ENCODE data around the gene CELF5. TPM values are rescaled to one million over a fixed set of nuclear protein-coding genes. Genes with fewer than 3 reads are reported as not detected.

Gene CELF5
- total RNA-seq, 1 experiment from 2014 or later = 2.5 TPM

DNA sequence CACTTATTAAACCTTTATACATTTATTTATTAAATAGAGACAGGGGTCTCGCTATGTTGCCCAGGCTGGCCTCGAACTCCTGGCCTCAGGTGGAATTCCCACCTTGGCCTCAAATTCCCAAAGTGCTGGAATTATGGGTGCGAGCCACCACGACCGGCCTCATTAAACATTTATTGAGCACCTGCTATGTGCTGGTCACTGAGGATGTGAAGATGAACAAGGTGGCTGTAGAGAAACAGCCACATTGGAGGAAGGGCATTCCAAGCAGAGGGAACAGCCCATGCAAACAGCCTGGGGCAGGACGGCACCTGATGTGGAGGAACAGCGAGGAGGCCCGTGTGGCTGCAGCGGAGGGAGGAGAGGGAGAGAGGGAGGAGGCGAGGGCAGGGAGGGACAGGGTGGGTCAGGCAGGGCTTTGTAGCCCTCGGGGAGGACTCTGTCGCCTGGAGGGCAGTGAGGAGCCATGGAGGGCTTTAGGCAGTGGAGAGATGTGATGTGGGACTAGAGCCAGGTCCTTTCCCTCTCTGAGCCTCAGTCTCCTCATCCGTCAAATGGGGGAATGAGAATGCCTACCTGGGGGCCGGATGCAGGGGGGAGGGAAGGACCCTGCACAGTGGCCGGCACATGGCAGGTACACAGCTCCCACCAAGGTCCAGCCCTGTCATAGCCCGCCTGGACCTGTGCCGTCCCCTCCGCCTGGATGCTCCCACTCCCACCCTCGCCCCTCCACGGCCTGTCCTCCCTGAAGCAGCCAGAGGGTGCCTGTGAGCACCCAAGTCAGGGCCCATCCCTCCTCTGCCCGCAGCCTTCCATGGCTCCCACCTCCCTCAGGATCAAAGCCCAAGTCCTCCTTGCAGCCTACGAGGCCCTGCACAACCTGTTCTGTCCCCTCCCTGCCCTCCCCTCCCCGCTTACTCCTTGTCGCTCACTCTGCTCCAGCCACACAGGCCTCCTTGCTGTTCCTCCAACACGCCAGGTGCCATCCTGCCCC lies 120.4 kb downstream of the CELF5 start:
- TF ChIP-seq POLR2AphosphoS5 (IDR thresholded peaks at IDR 0.05; ENCODE audit: low read depth, low read length) (no peak), EZH2 (IDR thresholded peaks at IDR 0.05) (no peak), YY1 (IDR thresholded peaks at IDR 0.05; ENCODE audit: extremely low read depth, insufficient replicate concordance, low read depth, low read length) (no peak), ELF1 (IDR thresholded peaks at IDR 0.05; ENCODE audit: borderline replicate concordance, low read depth) (no peak), SIN3A (IDR thresholded peaks at IDR 0.05; ENCODE audit: low read depth) (no peak), CBX3 (IDR thresholded peaks at IDR 0.05; ENCODE audit: low read depth) (no peak), FOSL1 (IDR thresholded peaks at IDR 0.05; ENCODE audit: low read depth) (no peak), POLR2A (IDR thresholded peaks at IDR 0.05; ENCODE audit: borderline replicate concordance, extremely low read depth, insufficient read depth, insufficient read length) (no peak), ZNF274 (IDR thresholded peaks at IDR 0.05; ENCODE audit: low read depth, low read length) (no peak), SP1 (IDR thresholded peaks at IDR 0.05; ENCODE audit: low read depth) (no peak), ZFX (IDR thresholded peaks at IDR 0.05) (no peak), SRF (IDR thresholded peaks at IDR 0.05; ENCODE audit: low read depth) (no peak)
- TF ChIP-seq, protein P1, sequence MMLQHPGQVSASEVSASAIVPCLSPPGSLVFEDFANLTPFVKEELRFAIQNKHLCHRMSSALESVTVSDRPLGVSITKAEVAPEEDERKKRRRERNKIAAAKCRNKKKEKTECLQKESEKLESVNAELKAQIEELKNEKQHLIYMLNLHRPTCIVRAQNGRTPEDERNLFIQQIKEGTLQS (IDR thresholded peaks at IDR 0.05) = no peak
- TF ChIP-seq, protein P2, sequence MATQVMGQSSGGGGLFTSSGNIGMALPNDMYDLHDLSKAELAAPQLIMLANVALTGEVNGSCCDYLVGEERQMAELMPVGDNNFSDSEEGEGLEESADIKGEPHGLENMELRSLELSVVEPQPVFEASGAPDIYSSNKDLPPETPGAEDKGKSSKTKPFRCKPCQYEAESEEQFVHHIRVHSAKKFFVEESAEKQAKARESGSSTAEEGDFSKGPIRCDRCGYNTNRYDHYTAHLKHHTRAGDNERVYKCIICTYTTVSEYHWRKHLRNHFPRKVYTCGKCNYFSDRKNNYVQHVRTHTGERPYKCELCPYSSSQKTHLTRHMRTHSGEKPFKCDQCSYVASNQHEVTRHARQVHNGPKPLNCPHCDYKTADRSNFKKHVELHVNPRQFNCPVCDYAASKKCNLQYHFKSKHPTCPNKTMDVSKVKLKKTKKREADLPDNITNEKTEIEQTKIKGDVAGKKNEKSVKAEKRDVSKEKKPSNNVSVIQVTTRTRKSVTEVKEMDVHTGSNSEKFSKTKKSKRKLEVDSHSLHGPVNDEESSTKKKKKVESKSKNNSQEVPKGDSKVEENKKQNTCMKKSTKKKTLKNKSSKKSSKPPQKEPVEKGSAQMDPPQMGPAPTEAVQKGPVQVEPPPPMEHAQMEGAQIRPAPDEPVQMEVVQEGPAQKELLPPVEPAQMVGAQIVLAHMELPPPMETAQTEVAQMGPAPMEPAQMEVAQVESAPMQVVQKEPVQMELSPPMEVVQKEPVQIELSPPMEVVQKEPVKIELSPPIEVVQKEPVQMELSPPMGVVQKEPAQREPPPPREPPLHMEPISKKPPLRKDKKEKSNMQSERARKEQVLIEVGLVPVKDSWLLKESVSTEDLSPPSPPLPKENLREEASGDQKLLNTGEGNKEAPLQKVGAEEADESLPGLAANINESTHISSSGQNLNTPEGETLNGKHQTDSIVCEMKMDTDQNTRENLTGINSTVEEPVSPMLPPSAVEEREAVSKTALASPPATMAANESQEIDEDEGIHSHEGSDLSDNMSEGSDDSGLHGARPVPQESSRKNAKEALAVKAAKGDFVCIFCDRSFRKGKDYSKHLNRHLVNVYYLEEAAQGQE (IDR thresholded peaks at IDR 0.05; ENCODE audit: low read depth) = no peak
- TF ChIP-seq, protein P3, sequence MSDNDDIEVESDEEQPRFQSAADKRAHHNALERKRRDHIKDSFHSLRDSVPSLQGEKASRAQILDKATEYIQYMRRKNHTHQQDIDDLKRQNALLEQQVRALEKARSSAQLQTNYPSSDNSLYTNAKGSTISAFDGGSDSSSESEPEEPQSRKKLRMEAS (IDR thresholded peaks at IDR 0.05) = no peak
- TF ChIP-seq, protein P4, sequence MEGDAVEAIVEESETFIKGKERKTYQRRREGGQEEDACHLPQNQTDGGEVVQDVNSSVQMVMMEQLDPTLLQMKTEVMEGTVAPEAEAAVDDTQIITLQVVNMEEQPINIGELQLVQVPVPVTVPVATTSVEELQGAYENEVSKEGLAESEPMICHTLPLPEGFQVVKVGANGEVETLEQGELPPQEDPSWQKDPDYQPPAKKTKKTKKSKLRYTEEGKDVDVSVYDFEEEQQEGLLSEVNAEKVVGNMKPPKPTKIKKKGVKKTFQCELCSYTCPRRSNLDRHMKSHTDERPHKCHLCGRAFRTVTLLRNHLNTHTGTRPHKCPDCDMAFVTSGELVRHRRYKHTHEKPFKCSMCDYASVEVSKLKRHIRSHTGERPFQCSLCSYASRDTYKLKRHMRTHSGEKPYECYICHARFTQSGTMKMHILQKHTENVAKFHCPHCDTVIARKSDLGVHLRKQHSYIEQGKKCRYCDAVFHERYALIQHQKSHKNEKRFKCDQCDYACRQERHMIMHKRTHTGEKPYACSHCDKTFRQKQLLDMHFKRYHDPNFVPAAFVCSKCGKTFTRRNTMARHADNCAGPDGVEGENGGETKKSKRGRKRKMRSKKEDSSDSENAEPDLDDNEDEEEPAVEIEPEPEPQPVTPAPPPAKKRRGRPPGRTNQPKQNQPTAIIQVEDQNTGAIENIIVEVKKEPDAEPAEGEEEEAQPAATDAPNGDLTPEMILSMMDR (IDR thresholded peaks at IDR 0.05 in 2 of 3, conservative IDR thresholded peaks at IDR 0.05 in 1 of 3; ENCODE audit: borderline replicate concordance in 1 of 3, insufficient read depth in 1 of 3, low read depth in 2 of 3, low read length in 2 of 3) = no peak
- Histone ChIP-seq H4K20me1 (ENCODE audit: insufficient read depth) (no peaks in the 10 kb centered on the region), H3K36me3 (ENCODE audit: control insufficient read depth in 1 of 2, insufficient read depth in 2 of 2, low read length in 2 of 2) (no peaks in the 10 kb centered on the region), H3K9me2 (ENCODE audit: insufficient read depth) (no peaks in the 10 kb centered on the region), H2AFZ (ENCODE audit: low read depth, low read length, poor library complexity, severe bottlenecking) (no peak overlapping the region), H3K4me2 (ENCODE audit: low read length) (peak overlapping the region; percentile 99), H3K4me1 (ENCODE audit: control insufficient read depth in 1 of 2, insufficient read depth in 2 of 2, low read length in 2 of 2) (peaks cover 3 to 16% of the 10 kb centered on the region in 2 experiments), H3K79me2 (ENCODE audit: insufficient read depth, low read length) (no peaks in the 10 kb centered on the region), H3K4me3 (replicated peaks in 1 of 2; ENCODE audit: low read depth in 1 of 2, low read length in 2 of 2) (no peak overlapping the region), H3K9ac (ENCODE audit: low read length) (no peak overlapping the region), H3K27me3 (ENCODE audit: insufficient read depth, low read length) (no peaks in the 10 kb centered on the region), H3K9me3 (ENCODE audit: control insufficient read depth in 1 of 2, insufficient read depth in 1 of 2, low read depth in 1 of 2, low read length in 2 of 2) (no peaks in the 10 kb centered on the region), H3K27ac (ENCODE audit: low read depth, low read length) (peak overlapping the region; percentile 2; the same call in 1 of the 2 replicates)
- ChIA-PET CTCF (interaction anchor here (0.8 to 1.0 kb wide), 2 partner anchors 35 to 126 kb away, joined by 3 to 4 read pairs; no protein-coding TSS in a partner anchor), POLR2A (interaction anchor here (0.6 kb wide), 1 partner anchor 35 kb away, joined by 3 read pairs; no protein-coding TSS in a partner anchor), RAD21 (ENCODE audit: low non-redundant PET in 1 of 2, low total read pairs in 2 of 2, uncharacterized antibody in 2 of 2, unreplicated experiment in 2 of 2) (no interaction called here)
- no peak for ATAC-seq
- intact Hi-C loops (cut with micrococcal nuclease) = no loop called here
- BruUV-seq (replicated peaks) = no TSS peak
- DNase-seq (ENCODE audit: low read depth, low spot score) = no peak

All from HCT116 (cell line).